GM19468 (cell line): ENCODE results near the gene RAVER1.
A peak's percentile ranks its signal among the peaks of the same experiment; 100 is the strongest.
"Not testable (repeated sequence)": the region's sequence is repeated elsewhere in the genome, so short reads cannot be mapped to it uniquely, and the experiment has no call there.

Source experiments
- ATAC-seq: cut with Tn5 transposase; IDR thresholded peaks from one replicate; pipeline ENCODE4 v1.9.1; 2021; ENCODE audit warnings: mild to moderate bottlenecking, moderate library complexity, moderate number of reproducible peaks; ENCODE audit not compliant: unreplicated experiment; ENCODE audit errors: extremely low read depth

The RAVER1 gene, protein sequence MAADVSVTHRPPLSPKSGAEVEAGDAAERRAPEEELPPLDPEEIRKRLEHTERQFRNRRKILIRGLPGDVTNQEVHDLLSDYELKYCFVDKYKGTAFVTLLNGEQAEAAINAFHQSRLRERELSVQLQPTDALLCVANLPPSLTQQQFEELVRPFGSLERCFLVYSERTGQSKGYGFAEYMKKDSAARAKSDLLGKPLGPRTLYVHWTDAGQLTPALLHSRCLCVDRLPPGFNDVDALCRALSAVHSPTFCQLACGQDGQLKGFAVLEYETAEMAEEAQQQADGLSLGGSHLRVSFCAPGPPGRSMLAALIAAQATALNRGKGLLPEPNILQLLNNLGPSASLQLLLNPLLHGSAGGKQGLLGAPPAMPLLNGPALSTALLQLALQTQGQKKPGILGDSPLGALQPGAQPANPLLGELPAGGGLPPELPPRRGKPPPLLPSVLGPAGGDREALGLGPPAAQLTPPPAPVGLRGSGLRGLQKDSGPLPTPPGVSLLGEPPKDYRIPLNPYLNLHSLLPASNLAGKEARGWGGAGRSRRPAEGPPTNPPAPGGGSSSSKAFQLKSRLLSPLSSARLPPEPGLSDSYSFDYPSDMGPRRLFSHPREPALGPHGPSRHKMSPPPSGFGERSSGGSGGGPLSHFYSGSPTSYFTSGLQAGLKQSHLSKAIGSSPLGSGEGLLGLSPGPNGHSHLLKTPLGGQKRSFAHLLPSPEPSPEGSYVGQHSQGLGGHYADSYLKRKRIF

DNA sequence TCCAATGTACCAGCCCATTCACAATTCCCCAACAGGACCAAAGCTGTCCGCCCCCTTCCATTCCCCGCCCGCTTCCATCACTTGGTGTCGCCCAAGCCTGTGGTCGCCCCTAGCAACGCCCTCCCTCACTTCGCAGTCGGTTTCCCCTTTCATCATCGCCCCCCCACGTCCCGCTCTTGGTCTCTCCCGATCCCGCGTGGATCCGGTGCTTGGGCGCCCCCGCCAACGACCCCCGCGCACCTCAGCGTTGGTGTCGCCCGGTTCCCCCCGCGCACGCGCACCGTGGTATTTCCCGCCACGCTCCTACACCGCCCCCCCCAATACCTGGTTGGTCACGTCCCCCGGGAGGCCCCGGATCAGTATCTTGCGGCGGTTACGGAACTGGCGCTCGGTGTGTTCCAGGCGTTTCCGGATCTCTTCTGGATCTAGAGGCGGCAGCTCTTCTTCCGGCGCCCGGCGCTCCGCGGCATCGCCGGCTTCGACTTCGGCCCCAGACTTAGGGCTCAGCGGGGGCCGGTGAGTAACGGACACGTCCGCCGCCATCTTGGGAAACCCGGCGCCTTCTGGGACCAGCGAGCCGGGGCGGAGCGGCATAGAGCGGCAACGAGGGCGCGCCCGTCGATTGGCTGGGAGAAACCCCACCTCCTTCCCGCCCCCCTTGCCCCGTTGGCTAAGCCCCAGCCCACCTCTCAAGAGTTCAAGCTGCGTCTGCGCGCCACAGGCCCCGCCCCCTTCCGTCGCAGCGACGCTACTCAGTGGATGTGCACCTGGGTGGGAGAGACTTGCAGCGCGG is at the start of gene RAVER1:
TSS of gene RAVER1 (minus strand) at position 565 of the 793 bp plus-strand sequence. CDS start at position 543, 22 bp downstream.
- peak; percentile 41 for ATAC-seq

DNA sequence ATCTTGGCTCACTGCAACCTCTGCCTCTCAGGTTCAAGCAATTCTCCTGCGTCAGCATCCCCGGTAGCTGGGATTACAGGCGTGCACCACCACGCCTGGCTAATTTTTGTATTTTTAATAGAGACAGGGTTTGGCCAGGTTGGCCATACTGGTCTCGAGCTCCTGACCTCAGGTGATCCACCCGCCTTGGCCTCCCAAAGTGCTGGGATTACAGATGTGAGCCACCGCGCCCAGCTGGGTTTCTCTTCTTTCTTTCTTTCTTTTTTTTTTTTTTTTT is 49.8 kb upstream of the RAVER1 start:
- not testable (repeated sequence) for ATAC-seq

DNA sequence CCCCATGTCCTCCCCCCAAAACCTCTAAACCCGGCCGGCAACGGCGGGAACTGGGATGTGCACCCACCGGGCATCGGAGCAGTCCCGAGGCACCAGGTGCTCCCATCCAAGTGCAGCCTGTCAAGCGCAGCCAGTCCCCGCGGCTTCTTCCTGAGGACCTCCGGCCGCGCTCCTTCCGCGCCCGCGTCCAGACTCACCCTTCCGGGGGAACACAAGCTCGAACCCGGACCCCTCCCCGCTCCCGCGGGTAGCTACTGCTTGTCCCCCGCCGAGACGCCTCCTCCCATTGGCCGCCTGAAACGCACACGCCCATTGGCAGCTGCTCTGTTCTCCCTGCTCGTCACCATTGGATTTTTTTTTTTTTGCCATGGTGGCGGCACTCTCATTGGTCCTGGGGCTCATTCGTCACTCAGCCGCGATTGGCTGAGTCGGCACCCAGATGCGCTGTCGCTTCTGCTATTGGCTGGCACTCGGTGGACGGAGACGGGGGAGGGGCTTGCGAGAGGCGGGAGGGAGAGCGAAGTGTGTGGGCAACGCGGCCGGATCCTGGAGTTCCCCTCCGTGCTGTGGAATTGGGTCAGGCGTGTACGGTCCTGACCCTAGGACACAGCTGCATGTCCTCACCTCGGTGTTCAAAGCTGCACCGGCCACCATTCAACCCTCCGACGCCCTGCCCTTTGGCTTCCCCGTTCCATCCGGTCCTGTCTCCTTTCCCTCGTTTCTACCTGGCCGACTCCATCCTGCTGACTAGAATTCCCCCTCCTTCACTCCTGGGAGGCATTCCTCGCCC is 47.2 kb upstream of the RAVER1 start, which contains the start of gene TYK2:
TSS of gene TYK2 (minus strand) at position 260 of the 790 bp plus-strand sequence. CDS start 2,166 bp downstream, outside the sequence.
- ATAC-seq = peak; percentile 65

DNA sequence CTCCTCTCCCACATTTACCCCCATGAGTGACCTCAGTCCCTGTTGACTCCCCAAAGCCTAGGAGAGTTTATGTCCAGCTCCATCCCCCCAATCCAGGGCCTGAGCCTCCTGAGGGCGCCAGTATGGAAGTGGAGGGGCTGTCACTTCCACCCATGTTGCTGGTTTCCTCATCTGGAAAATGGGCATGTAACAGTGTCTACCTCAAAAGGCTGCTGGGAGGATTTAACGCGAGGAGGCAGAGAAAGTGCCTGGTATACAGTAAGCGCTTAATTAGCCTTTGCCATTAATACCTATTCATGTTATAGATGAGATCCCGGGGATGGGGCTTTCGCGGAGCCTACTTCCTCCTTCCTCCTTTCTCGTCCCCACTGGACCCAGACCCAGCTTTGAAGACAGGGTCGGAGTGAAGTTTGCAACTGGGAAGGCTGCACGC is 46.6 kb upstream of the RAVER1 start:
- no peak for ATAC-seq

DNA sequence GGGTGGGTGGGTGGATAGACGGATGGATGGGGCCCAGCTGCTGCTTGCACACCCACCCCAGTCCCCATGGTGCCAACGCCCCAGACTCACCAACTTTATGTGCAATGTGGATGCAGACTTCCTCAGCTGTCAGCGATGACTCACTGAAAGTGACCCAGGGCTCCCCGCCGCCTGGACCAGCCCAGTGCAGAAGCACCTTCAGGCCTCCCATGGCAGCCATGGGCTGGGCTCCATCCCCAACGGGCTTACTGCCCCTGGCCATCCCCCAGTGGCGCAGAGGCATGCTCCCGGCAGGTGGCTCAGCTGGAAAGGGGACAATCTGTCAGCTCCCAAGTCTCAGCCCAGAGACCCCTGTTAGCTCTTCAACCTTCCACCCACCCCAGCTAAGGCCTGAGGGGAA is 44.8 kb upstream of the RAVER1 start:
- ATAC-seq = no peak

DNA sequence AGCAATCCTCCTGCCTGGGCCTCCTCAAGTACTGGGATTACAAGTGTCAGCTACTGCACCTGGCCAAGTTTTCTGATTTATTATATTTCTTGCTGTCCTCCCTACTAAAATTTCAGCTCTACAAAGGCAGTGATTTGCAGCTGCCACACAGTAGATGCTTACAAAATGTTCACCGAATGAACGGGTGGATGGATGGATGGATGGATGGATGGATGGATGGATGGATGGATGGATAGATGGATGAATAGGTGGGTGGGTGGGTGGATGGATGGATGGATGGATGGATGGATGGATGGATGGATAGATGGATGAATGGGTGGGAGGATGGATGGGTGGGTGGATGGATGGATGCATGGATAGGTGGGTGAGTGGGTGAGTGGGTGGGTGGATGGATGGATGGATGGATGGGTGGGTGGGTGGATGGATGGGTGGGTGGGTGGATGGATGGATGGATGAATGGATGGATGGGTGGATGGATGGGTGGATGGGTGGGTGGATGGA is 43.9 kb upstream of the RAVER1 start:
- ATAC-seq = not testable (repeated sequence)

DNA sequence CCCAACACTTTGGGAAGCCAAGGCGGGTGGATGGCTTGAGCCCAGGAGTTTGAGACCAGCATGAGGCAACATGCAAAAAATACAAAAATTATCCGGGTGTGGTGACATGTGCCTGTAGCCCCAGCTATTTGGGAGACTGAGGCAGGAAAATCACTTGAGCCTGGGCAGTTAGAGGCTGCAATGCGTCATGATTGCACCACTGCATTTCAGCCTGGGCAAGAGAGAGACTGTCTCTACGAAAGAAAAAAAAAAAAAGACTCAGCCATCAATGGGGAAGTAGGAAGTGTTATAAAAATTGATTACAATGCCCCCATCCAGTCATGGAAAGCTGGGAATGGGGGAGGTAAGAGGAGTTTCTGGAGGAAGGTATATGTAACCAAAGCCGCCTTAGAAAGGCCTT is 41.6 kb upstream of the RAVER1 start:
- ATAC-seq = no peak

DNA sequence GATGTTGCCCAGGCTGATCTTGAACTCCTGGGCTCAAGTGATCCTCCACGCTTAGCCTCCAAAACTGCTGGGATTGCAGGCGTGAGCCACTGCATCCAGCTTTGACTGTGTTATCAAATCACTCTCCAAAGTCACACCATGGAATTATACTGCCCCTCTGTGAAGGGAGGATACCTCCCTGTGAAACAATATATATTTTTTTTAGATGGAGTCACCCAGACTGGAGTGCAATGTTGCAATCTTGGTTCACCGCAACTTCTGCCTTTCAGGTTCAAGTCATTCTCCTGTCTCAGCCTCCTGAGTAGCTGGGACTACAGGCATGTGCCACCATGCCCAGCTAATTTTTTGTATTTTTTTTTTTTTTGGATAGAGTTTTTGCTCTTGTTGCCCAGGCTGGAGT is 39.4 kb upstream of the RAVER1 start:
- no peak for ATAC-seq

DNA sequence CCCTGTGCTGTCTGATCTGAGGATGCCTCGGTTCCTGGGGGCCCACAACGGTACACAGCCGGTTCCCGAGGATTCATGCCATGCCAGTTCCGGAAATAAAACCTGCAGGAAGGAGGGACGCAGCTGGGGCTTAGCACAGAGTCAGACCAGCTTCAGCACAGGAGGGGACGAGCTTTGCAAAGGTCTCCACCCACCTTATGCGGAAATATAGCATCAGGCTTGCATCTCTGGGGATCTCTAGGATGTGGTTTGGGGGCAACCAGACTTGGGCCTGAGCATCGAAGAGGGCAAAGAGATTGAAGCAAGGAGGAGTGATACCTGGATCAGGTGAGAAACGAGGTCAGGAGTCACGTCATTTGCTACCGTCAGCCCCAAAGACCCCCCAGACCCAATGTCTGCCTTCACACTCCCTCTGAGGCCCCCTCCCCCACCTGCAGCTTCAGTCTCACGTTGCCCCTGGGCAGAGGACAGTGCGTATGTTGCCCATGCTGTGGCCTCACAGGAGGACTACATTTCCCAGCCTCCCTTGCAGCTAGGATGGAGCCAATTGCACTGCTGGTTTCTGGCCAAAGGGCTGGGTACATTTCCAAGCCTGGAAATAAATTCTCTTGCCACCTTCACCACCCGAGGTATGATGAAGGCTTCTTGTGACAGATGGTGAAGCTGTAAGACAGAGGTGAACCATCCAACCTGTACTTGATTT is 34.9 kb upstream of the RAVER1 start:
- no peak for ATAC-seq

DNA sequence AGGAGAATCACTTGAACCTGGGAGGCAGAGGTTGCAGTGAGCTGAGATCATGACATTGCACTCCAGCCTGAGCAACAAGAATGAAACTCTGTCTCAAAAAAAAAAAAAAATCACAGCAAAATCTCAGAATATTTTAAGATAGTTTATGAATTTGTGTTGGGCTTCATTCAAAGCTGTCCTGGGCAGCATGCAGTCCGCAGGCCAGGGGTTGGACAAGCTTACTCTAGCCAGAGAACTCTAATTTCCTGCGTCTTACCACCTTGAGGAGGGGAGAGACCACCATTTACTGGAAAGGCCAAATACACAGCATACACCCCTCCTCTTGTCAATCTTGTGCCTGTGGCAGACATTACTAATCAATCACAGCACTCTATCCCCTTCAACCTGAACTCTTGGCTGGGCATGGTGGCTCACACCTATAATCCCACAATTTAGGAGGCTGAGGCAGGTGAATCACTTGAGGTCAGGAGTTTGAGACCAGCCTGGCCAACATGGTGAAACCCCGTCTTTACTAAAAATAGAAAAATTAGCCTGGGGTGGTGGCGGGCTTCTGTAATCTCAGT is 33.7 kb upstream of the RAVER1 start:
- not testable (repeated sequence) for ATAC-seq

DNA sequence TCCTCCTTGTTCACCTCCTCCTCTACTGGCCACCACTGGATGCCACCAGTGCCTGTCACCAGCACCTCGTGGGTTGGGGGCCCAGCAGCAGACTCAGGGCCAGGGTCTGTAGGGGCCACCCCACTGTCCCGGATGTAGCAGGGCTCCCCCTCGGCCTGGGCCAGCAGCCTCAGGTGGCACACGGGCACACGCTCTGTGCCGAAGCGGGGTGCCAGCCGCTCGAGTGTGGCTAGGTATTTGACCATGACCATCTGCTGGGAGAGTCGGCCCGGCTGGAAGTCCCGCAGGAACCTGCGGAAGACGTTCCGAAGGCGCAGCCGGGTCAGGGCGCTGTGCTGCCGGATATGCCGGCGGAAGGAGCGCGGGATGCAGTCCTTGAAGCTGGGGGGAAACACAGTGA is 32.2 kb upstream of the RAVER1 start:
- no peak for ATAC-seq

DNA sequence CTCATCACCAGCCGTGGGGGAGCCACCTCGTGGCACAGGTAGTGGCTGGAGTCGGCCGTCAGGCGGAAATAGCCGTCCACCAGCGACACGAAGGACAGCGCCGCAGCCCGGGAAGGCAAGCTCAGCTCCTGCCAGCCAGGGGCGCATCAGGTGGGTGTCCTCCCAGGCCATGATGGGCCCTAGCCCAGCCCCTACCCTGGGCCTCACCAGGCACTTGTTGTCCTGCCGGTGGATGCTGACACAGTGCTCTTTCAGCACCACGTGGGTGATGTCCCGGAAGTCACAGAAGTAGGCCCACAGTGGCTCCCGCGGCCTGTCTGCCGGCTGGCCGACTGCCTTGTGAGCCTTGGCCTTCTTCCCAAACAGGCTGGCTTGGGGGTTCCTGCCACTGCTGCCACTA is 31.3 kb upstream of the RAVER1 start:
- ATAC-seq = no peak

DNA sequence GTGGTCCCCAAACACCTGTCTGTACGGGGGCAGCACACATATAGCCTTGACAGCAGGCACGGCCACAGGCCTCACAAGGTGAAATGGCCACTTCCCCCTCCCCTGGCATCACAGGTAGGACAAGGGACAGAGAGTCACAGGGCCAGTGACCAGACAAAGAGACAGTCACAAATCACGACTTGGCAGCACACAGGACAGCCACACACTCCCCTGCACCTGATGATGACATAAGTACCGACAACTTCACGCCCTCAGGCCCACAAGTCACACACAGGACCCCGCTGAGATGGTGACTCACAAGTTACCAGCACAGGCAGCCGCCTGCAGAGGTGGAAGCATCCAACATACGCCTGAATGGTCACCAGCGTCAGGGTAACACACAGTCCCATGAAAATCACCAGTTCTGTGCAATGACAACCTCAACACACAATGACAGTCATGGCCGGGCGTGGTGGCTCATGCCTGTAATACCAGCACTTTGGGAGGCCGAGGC is 30.5 kb upstream of the RAVER1 start:
- ATAC-seq = no peak

DNA sequence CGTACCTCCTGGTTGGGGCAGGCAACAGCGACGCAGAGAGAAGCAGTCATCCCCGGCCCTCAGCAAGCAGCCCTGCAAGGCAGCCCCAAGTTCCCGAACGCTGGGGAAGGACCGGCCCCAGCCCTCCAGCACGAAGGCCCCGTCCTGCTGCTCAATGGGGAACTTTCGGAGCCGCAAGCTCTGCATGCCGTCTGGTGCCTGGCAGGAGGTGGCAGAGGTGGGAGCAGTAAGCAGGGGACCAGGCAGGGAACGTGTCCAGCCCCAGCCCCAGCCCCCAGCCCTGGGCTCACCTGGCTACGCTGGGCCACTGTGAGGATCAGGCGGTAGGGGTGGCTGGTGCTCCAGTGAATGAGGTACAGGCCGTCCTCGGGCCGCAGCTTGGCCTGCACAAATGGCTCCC is 28.9 kb upstream of the RAVER1 start:
- ATAC-seq = no peak

DNA sequence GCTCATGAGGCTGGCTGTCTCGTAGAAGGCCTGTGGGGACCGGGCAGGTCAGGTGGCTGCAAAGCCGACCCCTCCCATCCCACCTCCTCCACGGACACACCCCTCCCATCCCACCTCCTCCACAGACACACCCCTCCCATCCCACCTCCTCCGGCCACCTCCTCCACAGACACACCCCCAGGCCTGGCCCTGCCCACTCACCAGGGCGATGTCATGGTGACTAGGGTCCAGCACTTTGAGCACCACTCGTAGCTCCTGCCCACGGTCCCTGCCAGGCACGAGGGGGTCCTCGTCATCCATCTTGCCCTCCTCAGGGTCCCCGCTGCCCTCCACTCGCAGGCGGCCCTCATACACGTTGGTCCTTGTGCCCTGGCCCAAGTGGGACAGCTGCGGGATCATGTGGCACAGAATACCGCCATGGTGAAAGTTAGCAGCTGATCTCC is 28.3 kb upstream of the RAVER1 start:
- no peak for ATAC-seq

DNA sequence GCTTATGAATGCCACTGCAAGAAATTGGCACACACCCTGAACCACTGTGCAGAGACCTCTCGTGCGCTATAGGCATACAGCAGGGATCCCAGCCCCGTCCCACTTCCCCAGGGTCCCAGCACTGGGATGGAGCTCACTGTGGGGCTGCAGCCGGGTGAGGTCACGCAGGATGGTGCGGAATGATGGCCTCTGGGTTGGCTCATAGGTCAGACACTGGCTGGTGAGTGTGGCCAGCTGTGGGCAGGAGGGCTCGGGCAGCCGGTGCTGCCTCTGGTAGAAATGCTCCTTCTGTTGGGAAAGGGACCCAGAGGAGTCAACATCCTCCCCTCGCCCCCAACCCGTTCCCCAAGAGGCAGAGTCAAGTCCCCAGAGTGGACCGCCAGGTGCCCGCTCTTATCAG is 23.1 kb upstream of the RAVER1 start:
- ATAC-seq = no peak

DNA sequence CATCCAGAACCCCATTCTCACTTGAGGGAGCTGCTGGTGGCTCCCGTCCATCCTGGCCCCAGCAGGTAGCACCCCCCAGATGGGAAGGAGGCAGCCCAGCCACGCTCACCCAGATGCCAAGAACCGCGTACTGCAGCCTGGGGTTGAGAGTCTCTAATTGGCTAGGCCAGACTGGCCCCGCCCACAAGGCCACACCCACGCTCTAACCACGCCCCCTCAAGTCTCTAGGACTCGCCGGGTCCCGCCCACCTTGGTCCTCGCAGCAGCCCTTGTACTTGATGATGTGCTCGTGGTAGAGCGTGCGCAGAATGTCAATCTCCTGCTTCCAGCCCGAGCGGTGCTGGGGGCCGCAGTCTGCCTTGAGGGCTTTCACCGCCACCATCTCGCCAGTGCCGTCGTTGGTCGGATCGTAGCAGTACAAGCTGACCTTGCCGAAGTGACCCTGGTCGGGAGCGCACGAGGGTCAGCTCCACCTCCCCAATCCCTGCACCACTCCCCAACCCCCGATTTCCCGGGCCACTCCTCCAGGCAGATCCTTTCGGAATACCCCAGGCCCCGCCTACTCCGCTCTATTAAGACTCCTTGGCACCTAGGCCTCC is 20.6 kb upstream of the RAVER1 start:
- ATAC-seq = no peak
